ENCODE data around the gene SAMD4B.

DNA sequence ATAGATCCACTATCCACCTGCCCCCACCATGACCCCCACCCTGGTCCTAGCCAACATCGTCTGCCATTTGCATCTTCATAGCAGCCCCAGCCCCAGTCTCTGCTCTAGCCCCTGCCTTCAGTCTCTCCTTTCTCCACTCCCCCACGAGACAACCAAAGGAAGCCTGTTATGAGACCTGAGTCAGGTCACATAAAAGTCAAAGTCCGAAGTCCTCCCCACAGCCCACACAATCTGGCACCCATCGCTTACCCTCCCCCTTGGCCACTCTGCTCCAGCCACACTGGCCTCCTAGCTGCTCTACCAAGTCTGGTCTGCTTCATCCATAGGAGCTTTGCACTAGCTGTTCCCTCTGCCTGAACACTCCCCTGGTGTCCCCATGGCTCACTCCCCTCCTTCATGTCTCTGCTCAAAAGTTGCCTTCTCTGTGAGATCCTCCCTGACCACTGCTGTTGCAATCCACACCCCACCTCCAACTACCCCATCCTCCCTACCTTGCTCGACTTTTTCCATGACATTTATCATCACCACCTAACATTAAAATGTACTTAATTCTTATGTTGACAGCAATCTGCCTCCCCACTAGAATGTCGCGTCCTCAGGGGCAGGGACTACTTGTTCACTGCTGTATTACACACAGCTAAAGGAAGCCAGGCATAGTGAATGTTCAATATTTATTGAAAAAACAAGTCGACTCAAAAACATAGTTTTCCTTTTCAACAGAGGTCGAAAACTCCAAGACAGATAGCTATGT lies 69.0 kb downstream of the SAMD4B start:
- TF ChIP-seq, protein P1, sequence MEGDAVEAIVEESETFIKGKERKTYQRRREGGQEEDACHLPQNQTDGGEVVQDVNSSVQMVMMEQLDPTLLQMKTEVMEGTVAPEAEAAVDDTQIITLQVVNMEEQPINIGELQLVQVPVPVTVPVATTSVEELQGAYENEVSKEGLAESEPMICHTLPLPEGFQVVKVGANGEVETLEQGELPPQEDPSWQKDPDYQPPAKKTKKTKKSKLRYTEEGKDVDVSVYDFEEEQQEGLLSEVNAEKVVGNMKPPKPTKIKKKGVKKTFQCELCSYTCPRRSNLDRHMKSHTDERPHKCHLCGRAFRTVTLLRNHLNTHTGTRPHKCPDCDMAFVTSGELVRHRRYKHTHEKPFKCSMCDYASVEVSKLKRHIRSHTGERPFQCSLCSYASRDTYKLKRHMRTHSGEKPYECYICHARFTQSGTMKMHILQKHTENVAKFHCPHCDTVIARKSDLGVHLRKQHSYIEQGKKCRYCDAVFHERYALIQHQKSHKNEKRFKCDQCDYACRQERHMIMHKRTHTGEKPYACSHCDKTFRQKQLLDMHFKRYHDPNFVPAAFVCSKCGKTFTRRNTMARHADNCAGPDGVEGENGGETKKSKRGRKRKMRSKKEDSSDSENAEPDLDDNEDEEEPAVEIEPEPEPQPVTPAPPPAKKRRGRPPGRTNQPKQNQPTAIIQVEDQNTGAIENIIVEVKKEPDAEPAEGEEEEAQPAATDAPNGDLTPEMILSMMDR (conservative IDR thresholded peaks at IDR 0.05; ENCODE audit: low read length), result no peak
- TF ChIP-seq EZH2phosphoT487 (IDR thresholded peaks at IDR 0.05; ENCODE audit: borderline replicate concordance, low read depth, low read length), result no peak
